ENCODE measurements around the gene TXNRD2.
A peak's percentile ranks its signal among the peaks of the same experiment; 100 is the strongest.

The TXNRD2 gene

GRCh38 chr22:19898831-19899567, 42.6 kb downstream of the TXNRD2 start:
- TF ChIP-seq Cebpa-rat (IDR thresholded peaks at IDR 0.05), result no peak
- H3K4me1 ChIP-seq, result peaks cover 93% of the 10 kb centered on the region
- H4K20me1 ChIP-seq, result no peaks in the 10 kb centered on the region
- H3K9me3 ChIP-seq, result no peaks in the 10 kb centered on the region
- no peak overlapping the region for H3K4me2 ChIP-seq
- no peak overlapping the region for H3K4me3 ChIP-seq
- 0 out of 2 replicates have a peak overlapping the region, but pooled peaks have one; percentile 9 for H3K27ac ChIP-seq
- peaks cover 32% of the 10 kb centered on the region; the same call in 1 of the 2 replicates for H3K36me3 ChIP-seq
- no peaks in the 10 kb centered on the region for H3K27me3 ChIP-seq
- no peak overlapping the region; the same call in 1 of the 2 replicates for H3K9ac ChIP-seq

- H3K4me2 ChIP-seq, result no peak overlapping the region
- peaks cover 94% of the 10 kb centered on the region for H3K4me1 ChIP-seq
- H3K9me3 ChIP-seq, result no peaks in the 10 kb centered on the region
- H3K4me3 ChIP-seq, result no peak overlapping the region
- no peak for TF ChIP-seq Cebpa-rat (IDR thresholded peaks at IDR 0.05)
- 0 out of 2 replicates have a peak overlapping the region, but pooled peaks have one; percentile 60 for H3K27ac ChIP-seq
- peaks cover 41% of the 10 kb centered on the region; the same call in 1 of the 2 replicates for H3K36me3 ChIP-seq
- no peaks in the 10 kb centered on the region for H3K27me3 ChIP-seq
- no peak overlapping the region for H3K9ac ChIP-seq
- H4K20me1 ChIP-seq, result no peaks in the 10 kb centered on the region
Measured at GRCh38 chr22:19898145-19898544, 43.5 kb downstream of the TXNRD2 start.

DNA sequence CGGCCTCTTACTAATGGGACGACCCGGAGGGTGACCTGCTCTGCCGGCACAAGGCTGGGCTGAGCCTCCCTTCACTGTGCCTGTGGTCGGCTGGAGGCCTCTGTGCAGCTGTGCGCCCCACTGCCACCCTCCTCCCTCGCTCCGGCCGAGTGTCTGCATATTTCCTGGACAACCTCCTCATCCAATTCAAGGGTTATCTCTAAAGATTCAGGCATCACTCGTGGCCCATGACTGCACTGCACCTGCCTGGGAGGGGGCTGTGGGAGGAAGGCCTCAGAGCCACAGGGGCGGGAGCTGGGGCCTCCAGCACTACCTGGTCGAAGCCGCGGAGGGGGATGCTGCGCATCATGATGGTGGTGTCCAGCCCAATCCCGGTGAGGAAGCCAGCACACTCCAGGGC, 43.9 kb downstream of the TXNRD2 start:
- no peaks in the 10 kb centered on the region for H3K9me3 ChIP-seq
- peaks cover 94% of the 10 kb centered on the region for H3K4me1 ChIP-seq
- H3K27me3 ChIP-seq, result no peaks in the 10 kb centered on the region
- no peaks in the 10 kb centered on the region for H4K20me1 ChIP-seq
- TF ChIP-seq Cebpa-rat (IDR thresholded peaks at IDR 0.05), result no peak
- no peak overlapping the region for H3K4me3 ChIP-seq
- 0 out of 2 replicates have a peak overlapping the region, but pooled peaks have one; percentile 60 for H3K27ac ChIP-seq
- H3K9ac ChIP-seq, result peak overlapping the region; percentile 29; the same call in 1 of the 2 replicates
- H3K4me2 ChIP-seq, result peak overlapping the region; percentile 62; the same call in 1 of the 2 replicates
- peaks cover 41% of the 10 kb centered on the region; the same call in 1 of the 2 replicates for H3K36me3 ChIP-seq

DNA sequence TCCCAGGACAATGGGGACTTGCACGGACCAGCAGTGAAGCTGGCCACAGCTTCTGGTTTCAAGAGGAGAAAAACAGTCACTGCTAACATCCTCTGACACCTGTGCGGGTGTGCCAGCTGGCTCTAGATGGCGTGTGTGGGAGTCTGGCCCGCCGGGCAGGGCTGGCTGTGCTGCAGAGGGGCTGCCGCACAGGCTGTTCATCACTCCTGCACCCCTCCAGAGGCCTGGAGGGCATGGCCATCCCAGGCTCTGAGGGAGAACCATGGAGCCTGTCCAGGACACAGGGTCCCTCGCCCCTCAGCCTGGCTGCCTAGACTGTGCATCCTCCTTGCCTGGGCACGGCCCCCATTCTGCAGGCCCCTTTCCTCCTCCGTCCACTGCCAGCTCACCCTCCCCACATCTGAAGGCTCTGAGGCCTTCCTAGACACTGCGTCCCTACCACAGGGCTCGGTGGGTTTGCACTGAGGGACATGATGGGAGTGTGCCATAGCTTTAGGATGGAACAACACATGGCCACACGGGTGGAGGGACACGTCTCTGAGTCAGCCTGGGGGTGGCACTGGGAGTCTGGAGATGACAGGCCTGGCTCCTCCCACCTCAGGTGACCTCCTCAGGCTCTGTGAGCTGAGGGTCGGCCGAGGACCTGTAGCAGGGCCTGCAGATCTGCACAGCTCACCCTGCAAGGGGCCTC, 44.8 kb downstream of the TXNRD2 start:
- peak overlapping the region; percentile 60 for H3K27ac ChIP-seq
- H4K20me1 ChIP-seq, result no peaks in the 10 kb centered on the region
- H3K9me3 ChIP-seq, result no peaks in the 10 kb centered on the region
- no peak for TF ChIP-seq Cebpa-rat (IDR thresholded peaks at IDR 0.05)
- no peaks in the 10 kb centered on the region for H3K27me3 ChIP-seq
- H3K4me1 ChIP-seq, result peaks cover 94% of the 10 kb centered on the region
- peak overlapping the region; percentile 51 for H3K9ac ChIP-seq
- peak overlapping the region; percentile 62 for H3K4me2 ChIP-seq
- H3K4me3 ChIP-seq, result no peak overlapping the region
- H3K36me3 ChIP-seq, result peaks cover 41% of the 10 kb centered on the region; the same call in 1 of the 2 replicates

GRCh38 chr22:19895160-19895849, 46.3 kb downstream of the TXNRD2 start:
- TF ChIP-seq Cebpa-rat (IDR thresholded peaks at IDR 0.05), result no peak
- Histone ChIP-seq H4K20me1 (no peaks in the 10 kb centered on the region), H3K9ac (no peak overlapping the region), H3K4me2 (no peak overlapping the region; the same call in 1 of the 2 replicates), H3K4me3 (no peak overlapping the region), H3K4me1 (peaks cover 95% of the 10 kb centered on the region), H3K27ac (peak overlapping the region; percentile 35; the same call in 1 of the 2 replicates), H3K36me3 (peaks cover 41% of the 10 kb centered on the region; the same call in 1 of the 2 replicates), H3K9me3 (no peaks in the 10 kb centered on the region), H3K27me3 (no peaks in the 10 kb centered on the region)

DNA sequence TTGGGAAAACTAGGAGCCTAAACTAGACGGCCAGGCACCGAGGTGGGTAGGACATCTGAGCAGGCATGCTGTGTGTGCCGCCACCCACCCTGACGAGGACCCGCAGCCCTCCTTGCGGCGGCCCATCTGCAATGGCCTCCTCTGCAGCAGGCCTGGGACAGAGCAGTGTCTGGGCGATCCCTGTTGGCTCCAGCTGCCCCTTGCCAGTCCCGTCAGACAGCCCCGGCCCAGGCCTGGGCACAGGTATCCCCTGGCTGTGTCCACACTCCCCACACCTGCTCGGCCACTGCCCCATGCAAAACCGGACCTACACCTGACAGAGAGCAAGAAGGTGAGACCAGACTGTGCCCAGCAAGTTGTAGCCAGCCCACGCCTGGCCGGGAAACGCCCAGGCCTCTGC, 48.3 kb downstream of the TXNRD2 start:
- H3K4me1 ChIP-seq, result peaks cover 94% of the 10 kb centered on the region
- H3K27me3 ChIP-seq, result no peaks in the 10 kb centered on the region
- H3K4me2 ChIP-seq, result peak overlapping the region; percentile 87
- H3K9me3 ChIP-seq, result no peaks in the 10 kb centered on the region
- H4K20me1 ChIP-seq, result no peaks in the 10 kb centered on the region
- H3K9ac ChIP-seq, result peak overlapping the region; percentile 78
- H3K4me3 ChIP-seq, result no peak overlapping the region
- TF ChIP-seq Cebpa-rat (IDR thresholded peaks at IDR 0.05), result no peak
- H3K27ac ChIP-seq, result peak overlapping the region; percentile 95
- H3K36me3 ChIP-seq, result peaks cover 37% of the 10 kb centered on the region; the same call in 1 of the 2 replicates

DNA sequence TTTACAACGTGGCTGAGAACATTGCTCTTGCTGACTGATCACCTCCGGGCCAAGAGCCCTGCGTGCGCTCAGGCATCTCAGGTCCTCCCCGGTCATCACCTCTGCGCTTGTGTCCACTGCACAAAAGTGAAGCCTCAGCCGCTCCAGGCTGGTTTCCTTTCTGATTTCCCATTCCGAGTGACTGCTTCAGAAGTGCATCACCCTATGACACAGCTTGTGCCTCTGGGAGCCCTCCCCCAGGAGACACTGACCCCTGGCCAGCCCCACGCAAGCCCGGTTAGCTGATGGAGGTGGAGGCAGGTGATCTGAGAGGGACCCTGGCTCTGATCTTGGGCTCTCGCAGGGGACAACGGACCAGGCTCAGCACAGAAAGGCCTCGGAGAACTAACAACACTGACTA, 48.7 kb downstream of the TXNRD2 start:
- Histone ChIP-seq H3K4me3 (no peak overlapping the region), H4K20me1 (no peaks in the 10 kb centered on the region), H3K9me3 (no peaks in the 10 kb centered on the region), H3K27ac (peak overlapping the region; percentile 95), H3K4me2 (peak overlapping the region; percentile 87), H3K27me3 (no peaks in the 10 kb centered on the region), H3K9ac (peak overlapping the region; percentile 78), H3K36me3 (peaks cover 34% of the 10 kb centered on the region; the same call in 1 of the 2 replicates), H3K4me1 (peaks cover 96% of the 10 kb centered on the region)
- TF ChIP-seq Cebpa-rat (IDR thresholded peaks at IDR 0.05), result no peak

DNA sequence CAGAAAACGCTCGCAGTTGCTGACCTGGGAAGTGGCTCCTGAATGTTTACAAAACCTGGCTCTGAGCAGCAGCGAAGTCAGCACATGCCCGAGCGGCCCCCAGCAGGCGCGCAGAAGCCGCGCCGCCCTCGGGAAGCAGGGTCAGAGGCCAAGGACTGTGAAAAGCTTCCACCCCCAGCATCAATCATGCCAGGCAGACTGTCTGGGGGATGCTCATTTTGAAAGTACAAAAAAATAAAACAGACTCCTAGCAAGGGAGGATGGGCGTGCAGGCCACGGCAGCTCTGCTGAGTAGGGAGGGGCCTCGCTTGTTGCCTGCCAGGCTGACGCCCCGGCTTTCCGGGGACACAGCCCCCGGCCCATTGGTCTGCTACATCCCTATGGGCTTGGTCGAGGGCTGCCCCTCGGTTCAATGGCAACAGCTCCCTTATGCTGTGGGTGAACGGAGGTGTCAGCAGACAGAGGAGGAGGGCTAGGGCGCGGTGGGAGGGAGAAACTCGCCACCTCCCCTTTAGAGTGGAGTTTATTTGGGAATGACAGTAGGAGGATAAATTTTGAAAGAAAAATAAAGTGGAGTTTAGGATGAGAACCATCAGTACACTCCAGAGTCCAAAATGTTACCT, 49.2 kb downstream of the TXNRD2 start:
- Histone ChIP-seq H3K9ac (peak overlapping the region; percentile 78), H3K27me3 (no peaks in the 10 kb centered on the region), H4K20me1 (no peaks in the 10 kb centered on the region), H3K4me3 (peak overlapping the region; percentile 32), H3K27ac (peak overlapping the region; percentile 95), H3K4me1 (peaks cover 96% of the 10 kb centered on the region), H3K36me3 (peaks cover 28% of the 10 kb centered on the region; the same call in 1 of the 2 replicates), H3K9me3 (no peaks in the 10 kb centered on the region), H3K4me2 (peak overlapping the region; percentile 87)
- no peak for TF ChIP-seq Cebpa-rat (IDR thresholded peaks at IDR 0.05)
